Testis (tissue), 3 donors: ENCODE measurements around the gene EDIL3. TPM values are rescaled to one million over a fixed set of nuclear protein-coding genes. Genes with fewer than 3 reads are reported as not detected.

Experiments used
- DNase-seq: peaks from one replicate; pipeline ENCODE4 v3.0.0-alpha.2; 2019
- H3K27ac ChIP-seq, 2 donors: fragments of 200-600 bp; sonication (generic); one replicate each; pipeline ENCODE4 v1.5.1; 2019
- H3K27me3 ChIP-seq: fragments of 200-600 bp; sonication (generic); one replicate; pipeline ENCODE4 v1.5.1; 2019
- H3K36me3 ChIP-seq: fragments of 200-600 bp; sonication (generic); one replicate; pipeline ENCODE4 v1.5.1; 2017; ENCODE audit warnings: low read depth; ENCODE audit errors: missing control alignments
- H3K4me1 ChIP-seq: fragments of 200-600 bp; sonication (generic); one replicate; pipeline ENCODE4 v1.5.1; 2019
- H3K4me3 ChIP-seq, 2 donors: fragments of 200-600 bp; sonication (generic); one replicate each; pipeline ENCODE4 v1.5.1; 2017 to 2019
- H3K9me3 ChIP-seq: fragments of 200-600 bp; sonication (generic); one replicate; pipeline ENCODE4 v1.5.1; 2017
- POLR2A ChIP-seq: fragments of 450-650 bp; IDR thresholded peaks from one replicate; pipeline ENCODE4 v1.6.1; 2017; ENCODE audit warnings: antibody characterized with exemption, mild to moderate bottlenecking, moderate library complexity
- WGBS, 2 donors: methylation state at CpG; one replicate each; pipeline ENCODE4 v1.1.5; 2018; 5-methylcytosine and 5-hydroxymethylcytosine counted together
- intact Hi-C: fragments of 100-400 bp; cut with DNase I; formaldehyde crosslinking; loops from one replicate; pipeline ENCODE4 v1.15.1; 2023; ENCODE audit warnings: low total_unique reads
- polyA plus RNA-seq: library from polyadenylated mRNA; stranded (reverse); fragments of 350-450 nt; fragmentation: Illumina TruSeq; extraction: RNeasy Lipid Tissue Mini Kit (QIAGEN cat#74804); gene quantifications from one replicate; pipeline ENCODE4 v1.2.3, GENCODE V29; 2014; ENCODE audit warnings: low read depth, low replicate concordance; ENCODE audit not compliant: insufficient read depth
- total RNA-seq, 2 donors: library from RNA; depleted of rRNA; stranded (reverse); fragments of >200 nt; gene quantifications; one replicate each; pipeline ENCODE4 v1.2.3, GENCODE V29; 2016
- TF ChIP-seq, protein P1 (sequence below), 3 experiments: fragments of 450-650 bp in 2 of 3; fragments of 200-600 bp in 1 of 3; sonication (generic) in 1 of 3; IDR thresholded peaks; one replicate each; pipeline ENCODE4 v1.5.1; 2016 to 2019; ENCODE audit warnings: antibody characterized with exemption in 3 of 3, mild to moderate bottlenecking in 2 of 3, moderate library complexity in 1 of 3

EDIL3 gene
- total and polyA plus RNA-seq, 3 donors from 2014 or later: 3.4 to 8.6 (median 3.5) TPM

DNA sequence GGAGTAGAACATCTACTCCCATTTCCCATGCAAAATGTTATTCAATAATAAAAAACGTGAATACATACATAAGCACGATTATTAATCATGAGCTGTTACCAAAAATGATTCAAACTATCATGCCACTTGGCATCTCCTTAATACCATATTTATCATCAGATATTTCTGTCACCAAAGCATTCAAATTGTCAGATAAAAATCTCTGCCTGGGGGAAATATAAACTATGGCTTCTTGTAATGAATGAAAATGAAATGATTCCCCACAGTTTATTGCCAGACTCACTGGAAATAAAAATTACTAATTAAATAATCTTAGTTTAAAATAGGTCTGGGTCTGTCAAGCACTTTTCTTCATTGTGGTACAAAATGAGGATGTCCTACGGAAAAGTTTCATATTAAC, 265.4 kb downstream of the EDIL3 start:
- H3K36me3 ChIP-seq: no peaks in the 10 kb centered on the region
- H3K27ac ChIP-seq: no peak overlapping the region
- no peaks in the 10 kb centered on the region for H3K27me3 ChIP-seq
- H3K4me3 ChIP-seq: no peak overlapping the region
- H3K9me3 ChIP-seq: no peaks in the 10 kb centered on the region
- H3K4me1 ChIP-seq: no peaks in the 10 kb centered on the region
- no peak for DNase-seq
- TF ChIP-seq POLR2A: no peak
- TF ChIP-seq, protein P1, sequence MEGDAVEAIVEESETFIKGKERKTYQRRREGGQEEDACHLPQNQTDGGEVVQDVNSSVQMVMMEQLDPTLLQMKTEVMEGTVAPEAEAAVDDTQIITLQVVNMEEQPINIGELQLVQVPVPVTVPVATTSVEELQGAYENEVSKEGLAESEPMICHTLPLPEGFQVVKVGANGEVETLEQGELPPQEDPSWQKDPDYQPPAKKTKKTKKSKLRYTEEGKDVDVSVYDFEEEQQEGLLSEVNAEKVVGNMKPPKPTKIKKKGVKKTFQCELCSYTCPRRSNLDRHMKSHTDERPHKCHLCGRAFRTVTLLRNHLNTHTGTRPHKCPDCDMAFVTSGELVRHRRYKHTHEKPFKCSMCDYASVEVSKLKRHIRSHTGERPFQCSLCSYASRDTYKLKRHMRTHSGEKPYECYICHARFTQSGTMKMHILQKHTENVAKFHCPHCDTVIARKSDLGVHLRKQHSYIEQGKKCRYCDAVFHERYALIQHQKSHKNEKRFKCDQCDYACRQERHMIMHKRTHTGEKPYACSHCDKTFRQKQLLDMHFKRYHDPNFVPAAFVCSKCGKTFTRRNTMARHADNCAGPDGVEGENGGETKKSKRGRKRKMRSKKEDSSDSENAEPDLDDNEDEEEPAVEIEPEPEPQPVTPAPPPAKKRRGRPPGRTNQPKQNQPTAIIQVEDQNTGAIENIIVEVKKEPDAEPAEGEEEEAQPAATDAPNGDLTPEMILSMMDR (IDR thresholded peaks at IDR 0.05): no peak
- intact Hi-C loops: no loop called here
- 75 to 90% methylated on average over 3 of the region's 3 CpGs for WGBS, 2 donors

DNA sequence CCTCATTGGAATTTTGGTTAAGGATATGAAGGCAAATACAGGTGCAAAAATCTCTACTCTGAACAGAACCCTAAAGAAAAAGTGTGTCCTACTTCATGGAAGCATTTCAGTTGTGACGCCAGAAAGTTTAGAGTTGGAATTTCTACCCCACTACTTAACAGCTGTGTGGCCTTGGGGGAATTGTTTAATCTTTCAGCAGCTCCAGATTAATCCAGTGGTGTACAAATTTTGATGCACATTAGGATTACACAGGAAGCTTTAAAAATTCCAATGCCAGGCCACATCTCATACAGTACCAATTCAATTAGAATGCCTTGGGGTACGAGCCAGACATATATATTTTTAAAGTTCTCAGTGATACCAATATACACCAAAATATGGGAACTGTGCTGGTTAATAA, 266.1 kb downstream of the EDIL3 start:
- no peaks in the 10 kb centered on the region for H3K4me1 ChIP-seq
- H3K27ac ChIP-seq: no peak overlapping the region
- TF ChIP-seq POLR2A: no peak
- TF ChIP-seq, protein P1 (IDR thresholded peaks at IDR 0.05): no peak
- H3K4me3 ChIP-seq: no peak overlapping the region
- no peaks in the 10 kb centered on the region for H3K36me3 ChIP-seq
- DNase-seq: no peak
- 68 to 70% methylated on average over 2 of the region's 2 CpGs for WGBS, 2 donors
- no peaks in the 10 kb centered on the region for H3K27me3 ChIP-seq
- intact Hi-C loops: no loop called here
- H3K9me3 ChIP-seq: no peaks in the 10 kb centered on the region

DNA sequence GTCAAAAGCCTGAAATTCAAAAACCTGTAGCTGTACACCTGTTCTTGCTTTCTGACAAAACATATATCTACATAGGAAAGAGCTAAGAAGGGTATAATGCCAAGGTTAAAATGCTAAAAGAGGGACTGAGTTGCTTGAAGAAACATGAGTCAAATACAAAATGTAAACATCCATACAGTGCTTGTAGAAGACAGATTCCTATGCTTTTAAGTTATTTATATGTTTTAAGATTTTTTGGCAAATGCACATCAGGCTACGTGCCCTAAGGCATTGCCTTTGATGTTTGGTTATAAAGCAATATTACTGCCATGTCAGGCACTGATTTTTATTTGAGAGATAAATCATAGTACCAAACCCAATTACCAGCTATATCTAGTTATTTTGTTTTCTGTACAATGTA, 269.0 kb downstream of the EDIL3 start:
- Histone ChIP-seq H3K27ac (no peak overlapping the region), H3K9me3 (no peaks in the 10 kb centered on the region), H3K4me3 (no peak overlapping the region), H3K27me3 (no peaks in the 10 kb centered on the region), H3K36me3 (no peaks in the 10 kb centered on the region), H3K4me1 (no peaks in the 10 kb centered on the region)
- intact Hi-C loops: no loop called here
- DNase-seq: no peak
- TF ChIP-seq, protein P1 (IDR thresholded peaks at IDR 0.05): no peak
- TF ChIP-seq POLR2A: no peak
- 97% methylated on average over 1 of the region's 1 CpG for WGBS, 2 donors

DNA sequence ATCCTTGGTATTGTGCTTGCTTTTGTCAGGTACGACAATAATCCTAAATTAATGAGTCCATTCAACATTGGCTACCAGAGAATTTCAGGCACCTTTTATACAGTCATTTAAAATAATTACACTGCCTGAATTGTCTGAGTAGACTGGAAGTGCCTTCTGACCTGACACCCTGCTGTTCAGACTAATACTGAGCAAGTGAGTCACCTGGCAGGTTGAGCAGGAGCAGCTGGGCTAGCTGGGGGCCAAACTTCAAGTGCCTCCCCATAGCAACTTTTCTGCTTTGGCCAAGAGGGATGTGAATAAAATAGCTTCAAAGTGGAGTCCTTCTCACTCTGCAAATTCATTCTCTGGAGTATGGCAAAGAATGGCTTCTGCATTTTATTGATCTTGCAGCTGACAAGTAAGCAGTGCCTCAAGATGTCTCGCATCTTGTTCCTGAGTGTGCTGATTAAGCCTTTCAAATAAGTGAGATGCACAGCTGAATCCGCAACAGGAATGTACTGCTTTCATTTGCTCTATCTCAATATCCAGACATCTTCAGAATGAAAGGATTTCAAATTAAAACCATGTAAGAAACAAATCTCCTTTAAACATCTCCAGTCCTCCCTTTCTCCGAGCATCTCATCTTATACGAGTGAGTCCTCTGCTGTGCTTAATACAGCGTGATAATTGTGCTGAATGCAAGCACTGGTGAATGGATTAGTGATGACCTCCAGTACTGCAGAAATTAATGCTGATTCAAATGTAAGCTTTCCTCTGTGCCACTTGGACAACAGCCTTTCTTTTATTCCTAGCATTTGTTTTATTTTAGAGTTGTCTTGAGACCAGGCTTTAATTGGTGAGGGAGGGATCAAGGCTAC, 271.2 kb downstream of the EDIL3 start:
- DNase-seq: no peak
- H3K36me3 ChIP-seq: no peaks in the 10 kb centered on the region
- no peak overlapping the region for H3K4me3 ChIP-seq
- no peaks in the 10 kb centered on the region for H3K9me3 ChIP-seq
- 86 to 90% methylated on average over 6 of the region's 6 CpGs for WGBS, 2 donors
- no peaks in the 10 kb centered on the region for H3K4me1 ChIP-seq
- H3K27ac ChIP-seq: no peak overlapping the region
- TF ChIP-seq, protein P1 (IDR thresholded peaks at IDR 0.05): no peak
- TF ChIP-seq POLR2A: no peak
- no peaks in the 10 kb centered on the region for H3K27me3 ChIP-seq
- intact Hi-C loops: no loop called here

DNA sequence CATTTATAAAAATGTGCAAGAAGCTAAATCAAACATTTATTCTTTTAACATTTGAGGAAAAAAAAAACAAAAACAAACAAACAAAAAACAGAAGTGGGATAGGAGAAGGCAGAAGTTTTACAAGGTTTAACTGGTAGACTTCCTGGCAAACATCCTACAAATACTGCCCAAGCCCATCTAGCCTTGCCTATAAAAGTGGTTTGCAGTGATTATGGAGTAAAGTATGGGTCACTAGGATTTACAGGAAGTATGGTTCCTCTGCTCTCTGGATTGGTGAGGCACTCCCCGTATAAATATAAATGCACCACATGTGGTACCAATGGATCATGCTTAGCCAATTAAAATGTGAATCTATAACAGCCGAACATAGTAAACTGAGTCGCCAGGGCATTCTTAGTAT, 291.9 kb downstream of the EDIL3 start:
- Histone ChIP-seq H3K36me3 (no peaks in the 10 kb centered on the region), H3K27ac (no peak overlapping the region), H3K9me3 (no peaks in the 10 kb centered on the region), H3K4me1 (no peaks in the 10 kb centered on the region), H3K4me3 (no peak overlapping the region), H3K27me3 (no peaks in the 10 kb centered on the region)
- no peak for TF ChIP-seq POLR2A
- TF ChIP-seq, protein P1 (IDR thresholded peaks at IDR 0.05): no peak
- DNase-seq: no peak
- intact Hi-C loops: no loop called here
- WGBS, 2 donors: 92 to 94% methylated on average over 3 of the region's 3 CpGs
